ENCODE results near the gene PITPNC1. TPM values are rescaled to one million over a fixed set of nuclear protein-coding genes. Genes with fewer than 3 reads are reported as not detected.

Gene PITPNC1
- total and polyA plus RNA-seq, 2 experiments from 2014 or later, result 5.8 to 7.3 TPM

DNA sequence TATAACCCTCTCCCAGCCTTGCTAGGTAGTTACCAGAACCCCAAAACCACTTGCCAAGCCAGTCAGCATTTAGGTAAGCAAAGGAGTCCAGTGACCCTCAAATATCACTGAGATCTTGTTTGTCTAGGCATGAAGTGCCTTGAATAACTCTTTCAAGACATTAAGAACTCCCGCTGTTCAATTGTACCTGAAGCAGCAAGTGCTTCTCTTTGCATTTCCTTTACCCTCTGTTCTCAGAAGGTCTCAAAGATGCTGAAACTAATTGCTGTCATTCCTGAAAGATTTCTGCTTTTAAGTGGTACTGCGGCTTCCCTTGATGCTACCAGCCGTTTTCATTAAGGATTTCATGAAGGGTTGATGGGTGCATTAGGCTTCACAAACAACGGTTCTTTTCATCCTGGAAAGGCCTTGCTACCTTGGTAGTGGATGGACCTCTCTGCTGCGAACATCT lies 142.7 kb downstream of the PITPNC1 start:
- Histone ChIP-seq H3K9me2 (ENCODE audit: insufficient read depth) (no peaks in the 10 kb centered on the region), H3K27ac (peak overlapping the region; percentile 44), H3K4me3 (peak overlapping the region; percentile 69), H3K9ac (peak overlapping the region; percentile 57), H3K9me3 (ENCODE audit: low read depth) (no peaks in the 10 kb centered on the region), H3F3A (ENCODE audit: insufficient read depth) (peaks cover 45% of the 10 kb centered on the region), H4K20me1 (ENCODE audit: insufficient read depth) (no peaks in the 10 kb centered on the region), H3K27me3 (replicated peaks; ENCODE audit: insufficient read depth) (no peaks in the 10 kb centered on the region), H2AFZ (no peak overlapping the region), H3K79me2 (ENCODE audit: insufficient read depth) (peaks cover 41% of the 10 kb centered on the region), H3K36me3 (ENCODE audit: low read depth) (no peaks in the 10 kb centered on the region), H3K4me2 (ENCODE audit: unreplicated experiment) (peak overlapping the region; percentile 90), H3K4me1 (ENCODE audit: insufficient read depth) (peaks cover 24% of the 10 kb centered on the region)
- in situ Hi-C loops (cut with MboI), result no loop called here
- no peak for DNase-seq
- WGBS, 2 experiments (ENCODE audit: low coverage in 1 of 2, low lambda C conversion rate in 2 of 2, missing lambda C conversion rate in 2 of 2), result 67 to 68% methylated on average over 5 of the region's 5 CpGs
- TF ChIP-seq EZH2phosphoT487 (IDR thresholded peaks at IDR 0.05; ENCODE audit: insufficient read depth, low read depth) (no peak), EZH2 (IDR thresholded peaks at IDR 0.05; ENCODE audit: insufficient read depth, poor library complexity, severe bottlenecking) (no peak)

DNA sequence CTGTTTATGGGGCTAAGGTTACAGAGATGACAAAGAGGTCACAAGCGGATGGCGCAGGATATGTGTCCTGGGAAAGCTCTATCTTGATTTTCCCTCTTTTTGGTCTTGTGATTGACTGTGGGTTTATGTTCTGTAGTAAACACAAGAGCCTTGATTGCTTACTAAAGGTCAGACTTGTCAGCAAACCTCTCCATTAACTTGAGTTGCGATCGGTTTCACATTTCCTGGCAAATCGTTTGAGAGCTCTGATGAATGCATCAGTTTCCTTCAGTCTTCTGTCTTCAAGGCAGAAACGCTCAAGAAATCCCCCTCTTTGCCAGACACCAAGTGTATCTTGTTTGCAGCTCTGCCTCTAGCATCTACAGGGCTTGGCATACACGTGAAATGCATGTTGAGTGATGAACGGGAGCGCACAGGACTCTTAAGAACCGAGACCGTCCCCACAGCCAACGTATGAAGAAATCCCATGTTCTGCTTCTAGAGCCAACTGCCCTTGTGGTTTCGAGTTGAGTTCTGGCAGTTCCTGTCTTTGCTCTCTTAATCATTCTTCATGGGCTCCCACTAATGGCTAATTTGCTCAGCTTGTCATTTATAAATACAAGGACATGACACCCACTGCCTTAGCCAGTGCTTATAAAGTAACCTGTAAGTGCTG lies 143.3 kb downstream of the PITPNC1 start:
- peak overlapping the region; percentile 41 for H2AFZ ChIP-seq
- H3K4me2 ChIP-seq (ENCODE audit: unreplicated experiment), result peak overlapping the region; percentile 90
- 8% methylated on average over 13 of the region's 13 CpGs for WGBS, 2 experiments (ENCODE audit: low coverage in 1 of 2, low lambda C conversion rate in 2 of 2, missing lambda C conversion rate in 2 of 2)

DNA sequence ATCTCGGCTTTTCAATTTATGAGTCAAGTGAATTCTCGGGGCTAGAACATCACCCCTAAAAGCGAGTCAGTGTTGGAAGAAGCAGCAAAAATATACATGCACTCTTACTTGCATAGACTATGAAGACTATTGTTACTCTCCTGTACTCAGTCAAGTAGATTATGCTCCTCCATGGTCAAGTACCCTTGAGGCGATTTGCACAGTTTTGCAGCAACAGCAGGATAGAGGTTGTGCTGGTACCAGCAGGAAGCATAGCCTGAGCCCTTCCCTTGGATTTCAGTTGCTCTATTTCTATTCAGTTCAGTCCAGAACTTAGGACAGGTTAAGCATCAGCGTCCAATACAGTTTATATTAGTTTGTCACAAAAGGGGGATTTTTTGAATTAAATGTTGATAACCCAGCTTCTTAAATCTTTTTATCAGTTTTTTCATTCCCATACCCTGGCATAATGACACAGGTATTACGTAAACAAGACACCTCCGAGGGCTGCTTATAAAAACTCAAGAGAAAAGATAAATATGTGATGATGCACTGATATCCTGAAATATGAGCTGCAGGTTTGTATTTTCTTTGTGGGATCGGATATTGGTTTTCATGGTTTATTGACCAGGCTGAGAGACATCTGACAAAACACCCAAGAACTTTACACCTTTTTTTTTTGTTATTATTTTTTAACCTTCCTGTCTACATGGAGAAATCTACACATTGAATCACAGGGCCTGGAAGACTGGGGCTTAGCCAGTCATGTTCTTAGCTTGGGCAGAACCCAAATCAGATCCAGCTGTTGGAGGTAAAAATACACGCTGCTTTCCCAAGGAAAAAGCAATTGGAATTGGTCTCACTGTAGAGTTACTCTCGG lies 144.1 kb downstream of the PITPNC1 start:
- Histone ChIP-seq H3K27me3 (replicated peaks; ENCODE audit: insufficient read depth) (no peaks in the 10 kb centered on the region), H3K79me2 (ENCODE audit: insufficient read depth) (peaks cover 36% of the 10 kb centered on the region), H3F3A (ENCODE audit: insufficient read depth) (peaks cover 45% of the 10 kb centered on the region), H4K20me1 (ENCODE audit: insufficient read depth) (no peaks in the 10 kb centered on the region), H3K36me3 (ENCODE audit: low read depth) (no peaks in the 10 kb centered on the region), H3K4me2 (ENCODE audit: unreplicated experiment) (peak overlapping the region; percentile 90), H3K4me1 (ENCODE audit: insufficient read depth) (peaks cover 24% of the 10 kb centered on the region), H3K9ac (peak overlapping the region; percentile 57), H3K9me2 (ENCODE audit: insufficient read depth) (no peaks in the 10 kb centered on the region), H3K27ac (peak overlapping the region; percentile 44), H3K9me3 (ENCODE audit: low read depth) (no peaks in the 10 kb centered on the region), H3K4me3 (peak overlapping the region; percentile 69), H2AFZ (no peak overlapping the region)
- WGBS, 2 experiments (ENCODE audit: low coverage in 1 of 2, low lambda C conversion rate in 2 of 2, missing lambda C conversion rate in 2 of 2), result 44% methylated on average over 10 of the region's 10 CpGs
- TF ChIP-seq EZH2 (IDR thresholded peaks at IDR 0.05; ENCODE audit: insufficient read depth, poor library complexity, severe bottlenecking) (no peak), EZH2phosphoT487 (IDR thresholded peaks at IDR 0.05; ENCODE audit: insufficient read depth, low read depth) (no peak)
- peak; percentile 82 for DNase-seq
- in situ Hi-C loops (cut with MboI), result no loop called here

More for the DNA sequence above, 143.3 kb downstream of the PITPNC1 start:
- Histone ChIP-seq H3K4me1 (ENCODE audit: insufficient read depth) (peaks cover 24% of the 10 kb centered on the region), H3K79me2 (ENCODE audit: insufficient read depth) (peaks cover 41% of the 10 kb centered on the region), H3F3A (ENCODE audit: insufficient read depth) (peaks cover 45% of the 10 kb centered on the region), H3K36me3 (ENCODE audit: low read depth) (no peaks in the 10 kb centered on the region), H3K27ac (peak overlapping the region; percentile 44), H3K4me3 (peak overlapping the region; percentile 69), H3K9me3 (ENCODE audit: low read depth) (no peaks in the 10 kb centered on the region), H3K9ac (peak overlapping the region; percentile 57), H4K20me1 (ENCODE audit: insufficient read depth) (no peaks in the 10 kb centered on the region), H3K27me3 (replicated peaks; ENCODE audit: insufficient read depth) (no peaks in the 10 kb centered on the region), H3K9me2 (ENCODE audit: insufficient read depth) (no peaks in the 10 kb centered on the region)
- peak; percentile 85 for DNase-seq
- TF ChIP-seq EZH2phosphoT487 (IDR thresholded peaks at IDR 0.05; ENCODE audit: insufficient read depth, low read depth), result peak; percentile 76; the same call in 1 of the 2 replicates
- TF ChIP-seq EZH2 (IDR thresholded peaks at IDR 0.05; ENCODE audit: insufficient read depth, poor library complexity, severe bottlenecking), result no peak
- in situ Hi-C loops (cut with MboI), result no loop called here

DNA sequence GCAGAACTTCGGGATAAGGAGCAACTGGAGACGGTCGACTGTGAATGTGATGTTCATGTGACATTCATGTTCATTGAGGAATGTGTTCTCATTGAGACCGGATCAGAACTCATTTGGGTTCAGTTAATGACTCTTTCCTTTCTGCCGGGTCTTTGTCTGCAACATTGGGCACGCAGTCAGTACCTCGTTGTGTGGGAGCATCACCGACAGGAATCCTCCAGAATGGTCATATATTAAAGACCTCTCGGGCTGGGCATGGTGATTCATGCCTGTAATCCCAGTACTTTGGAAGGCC lies 144.6 kb downstream of the PITPNC1 start:
- Histone ChIP-seq H3K79me2 (ENCODE audit: insufficient read depth) (peaks cover 32% of the 10 kb centered on the region), H3F3A (ENCODE audit: insufficient read depth) (peaks cover 45% of the 10 kb centered on the region), H3K9ac (no peak overlapping the region), H3K4me2 (ENCODE audit: unreplicated experiment) (peak overlapping the region; percentile 90), H3K4me1 (ENCODE audit: insufficient read depth) (peaks cover 24% of the 10 kb centered on the region), H3K27ac (peak overlapping the region; percentile 39), H3K4me3 (no peak overlapping the region), H2AFZ (no peak overlapping the region), H3K36me3 (ENCODE audit: low read depth) (no peaks in the 10 kb centered on the region), H3K27me3 (replicated peaks; ENCODE audit: insufficient read depth) (no peaks in the 10 kb centered on the region), H3K9me2 (ENCODE audit: insufficient read depth) (no peaks in the 10 kb centered on the region), H3K9me3 (ENCODE audit: low read depth) (no peaks in the 10 kb centered on the region), H4K20me1 (ENCODE audit: insufficient read depth) (no peaks in the 10 kb centered on the region)
- DNase-seq, result no peak
- WGBS, 2 experiments (ENCODE audit: low coverage in 1 of 2, low lambda C conversion rate in 2 of 2, missing lambda C conversion rate in 2 of 2), result 25 to 42% methylated on average over 9 of the region's 9 CpGs
- no peak for TF ChIP-seq EZH2phosphoT487 (IDR thresholded peaks at IDR 0.05; ENCODE audit: insufficient read depth, low read depth)
- TF ChIP-seq EZH2 (IDR thresholded peaks at IDR 0.05; ENCODE audit: insufficient read depth, poor library complexity, severe bottlenecking), result no peak
- in situ Hi-C loops (cut with MboI), result no loop called here

Data from GM23248 (cell line).